Measurements from ENCODE around the gene DAAM2.

Gene DAAM2

DNA sequence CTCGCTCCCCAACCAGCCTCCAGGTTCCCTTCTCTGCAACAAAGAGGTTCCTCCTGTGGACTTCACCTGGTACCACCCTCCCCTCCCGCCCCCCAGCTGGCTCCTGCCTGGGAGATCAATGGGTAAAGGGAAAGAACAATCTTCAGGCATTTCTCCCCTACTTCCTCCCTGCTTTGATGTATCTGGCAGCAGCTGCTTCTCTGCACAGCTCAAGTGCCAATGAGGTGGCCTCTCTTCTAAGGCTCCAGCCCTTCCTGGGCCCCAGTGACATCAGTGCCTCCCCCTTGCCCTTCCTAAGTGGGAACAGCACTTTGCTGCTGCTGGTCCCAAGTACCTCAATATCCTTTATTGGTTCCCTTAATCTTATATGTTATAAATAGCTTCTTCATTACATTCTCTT, 118.6 kb downstream of the DAAM2 start:
- no peak overlapping the region for H3K27ac ChIP-seq (ENCODE audit: low read depth in 2 of 2, low read length in 2 of 2)
- H3K4me3 ChIP-seq (ENCODE audit: low read length in 2 of 2): no peak overlapping the region
- no peak overlapping the region for H3K9ac ChIP-seq (ENCODE audit: low read depth in 1 of 2, low read length in 2 of 2)
- no peaks in the 10 kb centered on the region for H3K27me3 ChIP-seq (ENCODE audit: control insufficient read depth in 2 of 2, insufficient read depth in 2 of 2, low read length in 2 of 2)
- H3K9me3 ChIP-seq (ENCODE audit: control insufficient read depth in 2 of 2, low read length in 2 of 2): no peaks in the 10 kb centered on the region
- H3K4me1 ChIP-seq (ENCODE audit: control insufficient read depth in 2 of 2, insufficient read depth in 2 of 2, low read length in 2 of 2): no peaks in the 10 kb centered on the region
- peaks cover 16 to 21% of the 10 kb centered on the region in 2 donors for H3K36me3 ChIP-seq (ENCODE audit: control insufficient read depth in 2 of 2, insufficient read depth in 2 of 2, low read length in 2 of 2)

DNA sequence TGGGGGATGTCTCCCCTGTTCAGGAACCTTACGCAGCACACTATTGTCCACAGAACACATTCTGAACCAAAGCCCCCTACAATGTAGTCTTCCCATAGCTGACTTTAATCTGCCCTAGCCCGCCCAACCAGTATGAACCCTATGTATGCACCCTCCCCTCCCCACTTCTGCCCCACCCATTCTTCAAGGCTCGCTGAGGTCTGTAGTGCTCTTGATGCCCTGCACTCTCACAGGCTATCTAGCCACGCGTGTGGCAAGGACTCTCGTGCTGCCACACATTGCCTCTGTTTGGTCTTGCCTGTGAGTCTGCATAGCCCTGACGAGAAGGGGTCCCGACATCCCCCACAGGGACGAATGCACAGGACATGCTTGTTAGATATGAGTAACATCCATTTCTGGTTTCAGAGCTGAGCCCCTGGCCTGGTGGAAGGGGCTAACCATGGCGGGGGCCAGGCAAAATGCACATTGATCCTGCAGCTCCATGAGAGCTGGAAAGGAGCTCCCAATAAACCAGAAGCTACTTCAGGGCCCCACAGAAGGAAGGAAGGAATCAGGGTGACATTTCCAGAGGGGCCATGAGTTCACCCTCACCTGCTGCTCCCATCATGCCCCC, 119.4 kb downstream of the DAAM2 start:
- H3K27ac ChIP-seq (ENCODE audit: low read depth in 2 of 2, low read length in 2 of 2): no peak overlapping the region
- peaks cover 13 to 24% of the 10 kb centered on the region in 2 donors for H3K36me3 ChIP-seq (ENCODE audit: control insufficient read depth in 2 of 2, insufficient read depth in 2 of 2, low read length in 2 of 2)
- no peaks in the 10 kb centered on the region for H3K27me3 ChIP-seq (ENCODE audit: control insufficient read depth in 2 of 2, insufficient read depth in 2 of 2, low read length in 2 of 2)
- no peak overlapping the region for H3K4me3 ChIP-seq (ENCODE audit: low read length in 2 of 2)
- no peaks in the 10 kb centered on the region for H3K9me3 ChIP-seq (ENCODE audit: control insufficient read depth in 2 of 2, low read length in 2 of 2)
- no peak overlapping the region for H3K9ac ChIP-seq (ENCODE audit: low read depth in 1 of 2, low read length in 2 of 2)
- no peaks in the 10 kb centered on the region for H3K4me1 ChIP-seq (ENCODE audit: control insufficient read depth in 2 of 2, insufficient read depth in 2 of 2, low read length in 2 of 2)

DNA sequence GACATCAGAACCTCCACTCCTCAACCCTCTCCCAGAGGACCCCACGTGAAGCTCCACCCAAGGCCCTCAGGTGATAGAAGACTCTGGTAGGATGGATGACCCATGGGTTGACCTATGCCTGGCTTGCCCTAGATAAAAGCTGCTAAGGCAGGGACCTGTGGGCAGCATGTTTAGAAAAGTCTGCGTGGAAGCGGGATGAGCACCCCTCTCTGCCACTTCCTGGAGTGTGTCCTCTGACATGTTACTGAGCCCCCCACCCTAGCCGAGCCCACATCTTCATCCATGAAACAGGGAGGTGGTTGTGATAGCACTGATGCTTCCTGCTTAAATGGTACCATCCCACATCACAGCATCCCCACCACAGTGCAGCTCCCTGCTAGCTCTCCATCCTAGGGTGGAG, 120.3 kb downstream of the DAAM2 start:
- Histone ChIP-seq H3K27me3 (ENCODE audit: control insufficient read depth in 2 of 2, insufficient read depth in 2 of 2, low read length in 2 of 2) (no peaks in the 10 kb centered on the region), H3K36me3 (ENCODE audit: control insufficient read depth in 2 of 2, insufficient read depth in 2 of 2, low read length in 2 of 2) (peaks cover 11 to 24% of the 10 kb centered on the region in 2 donors), H3K27ac (ENCODE audit: low read depth in 2 of 2, low read length in 2 of 2) (no peak overlapping the region), H3K9me3 (ENCODE audit: control insufficient read depth in 2 of 2, low read length in 2 of 2) (no peaks in the 10 kb centered on the region), H3K4me3 (ENCODE audit: low read length in 2 of 2) (no peak overlapping the region), H3K9ac (ENCODE audit: low read depth in 1 of 2, low read length in 2 of 2) (no peak overlapping the region), H3K4me1 (ENCODE audit: control insufficient read depth in 2 of 2, insufficient read depth in 2 of 2, low read length in 2 of 2) (no peaks in the 10 kb centered on the region)

DNA sequence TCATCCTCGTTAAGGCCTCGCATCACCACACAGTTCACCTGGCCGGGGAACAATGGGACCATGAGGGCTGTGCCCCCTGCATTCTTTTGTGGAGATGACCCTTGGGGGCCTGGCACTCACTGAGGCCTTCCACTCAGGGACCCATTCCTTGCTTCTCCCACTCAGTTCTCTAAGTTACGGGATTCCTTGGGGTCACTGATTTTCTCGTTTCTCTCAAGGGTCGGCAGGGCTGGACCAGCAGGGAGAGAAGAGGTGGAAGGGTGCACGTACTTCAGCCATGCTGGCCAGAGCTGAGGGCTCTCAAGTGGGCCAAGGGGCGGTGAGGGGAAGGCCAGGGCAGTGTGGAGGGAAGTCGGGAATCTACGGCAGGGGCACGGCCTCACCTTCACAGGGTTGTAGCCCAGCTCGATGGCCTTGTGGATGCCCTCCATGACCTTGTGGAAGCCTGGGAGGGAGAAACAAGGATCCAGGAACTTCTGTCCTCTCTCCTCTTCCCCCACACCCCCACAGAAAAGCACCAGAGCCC, 121.3 kb downstream of the DAAM2 start:
- H3K4me3 ChIP-seq (ENCODE audit: low read length in 2 of 2): no peak overlapping the region
- H3K27ac ChIP-seq (ENCODE audit: low read depth in 2 of 2, low read length in 2 of 2): no peak overlapping the region
- peaks cover 11 to 24% of the 10 kb centered on the region in 2 donors for H3K36me3 ChIP-seq (ENCODE audit: control insufficient read depth in 2 of 2, insufficient read depth in 2 of 2, low read length in 2 of 2)

DNA sequence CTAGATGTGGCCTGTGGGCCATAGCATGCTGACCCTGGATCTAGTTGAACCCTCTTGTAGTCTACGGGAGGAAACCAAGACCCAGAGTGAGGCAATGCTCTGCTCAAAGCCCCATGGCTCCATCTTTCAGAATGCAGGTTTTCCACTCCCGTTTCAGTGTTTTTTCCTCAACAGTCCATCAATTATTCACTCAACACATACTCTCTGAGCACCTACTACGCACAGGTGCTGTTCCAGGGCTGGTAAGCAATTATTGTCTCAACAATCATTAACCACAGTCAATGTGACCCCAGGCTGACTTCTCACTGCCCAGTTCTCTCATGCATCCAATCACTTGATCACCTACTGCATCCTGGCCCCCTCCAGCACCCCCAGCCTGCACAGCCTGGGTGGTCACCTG, 122.1 kb downstream of the DAAM2 start:
- H3K9me3 ChIP-seq (ENCODE audit: control insufficient read depth in 2 of 2, low read length in 2 of 2): no peaks in the 10 kb centered on the region
- H3K9ac ChIP-seq (ENCODE audit: low read depth in 1 of 2, low read length in 2 of 2): no peak overlapping the region
- no peak overlapping the region for H3K27ac ChIP-seq (ENCODE audit: low read depth in 2 of 2, low read length in 2 of 2)
- H3K4me3 ChIP-seq (ENCODE audit: low read length in 2 of 2): no peak overlapping the region
- peaks cover 5 to 7% of the 10 kb centered on the region in 2 donors for H3K4me1 ChIP-seq (ENCODE audit: control insufficient read depth in 2 of 2, insufficient read depth in 2 of 2, low read length in 2 of 2)
- peaks cover 11 to 24% of the 10 kb centered on the region in 2 donors for H3K36me3 ChIP-seq (ENCODE audit: control insufficient read depth in 2 of 2, insufficient read depth in 2 of 2, low read length in 2 of 2)
- no peaks in the 10 kb centered on the region for H3K27me3 ChIP-seq (ENCODE audit: control insufficient read depth in 2 of 2, insufficient read depth in 2 of 2, low read length in 2 of 2)

More for the DNA sequence above, 121.3 kb downstream of the DAAM2 start:
- Histone ChIP-seq H3K9ac (ENCODE audit: low read depth in 1 of 2, low read length in 2 of 2) (no peak overlapping the region), H3K4me1 (ENCODE audit: control insufficient read depth in 2 of 2, insufficient read depth in 2 of 2, low read length in 2 of 2) (peaks cover 0 to 5% of the 10 kb centered on the region in 2 donors), H3K27me3 (ENCODE audit: control insufficient read depth in 2 of 2, insufficient read depth in 2 of 2, low read length in 2 of 2) (no peaks in the 10 kb centered on the region), H3K9me3 (ENCODE audit: control insufficient read depth in 2 of 2, low read length in 2 of 2) (no peaks in the 10 kb centered on the region)

DNA sequence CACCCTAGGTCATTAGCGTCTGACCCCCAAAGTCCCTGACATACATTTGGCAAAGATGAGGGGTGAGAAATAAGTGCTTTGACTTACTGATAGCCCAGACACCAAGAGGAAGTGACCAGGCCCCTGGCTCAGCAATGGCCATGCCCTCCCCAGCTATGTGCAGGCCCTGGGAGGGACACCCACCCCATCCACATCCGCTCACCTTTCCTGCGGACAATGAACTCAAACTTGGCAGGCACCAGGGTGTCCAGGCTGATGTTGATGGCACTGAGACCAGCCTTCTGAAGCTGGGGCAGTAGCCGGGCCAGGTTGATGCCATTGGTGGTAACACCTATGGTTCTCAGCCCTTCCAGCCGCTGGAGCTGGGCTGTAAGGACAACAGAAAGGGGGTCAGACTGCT, 123.7 kb downstream of the DAAM2 start:
- H3K27ac ChIP-seq (ENCODE audit: low read depth in 2 of 2, low read length in 2 of 2): no peak overlapping the region
- H3K36me3 ChIP-seq (ENCODE audit: control insufficient read depth in 2 of 2, insufficient read depth in 2 of 2, low read length in 2 of 2): peaks cover 11 to 19% of the 10 kb centered on the region in 2 donors
- no peaks in the 10 kb centered on the region for H3K9me3 ChIP-seq (ENCODE audit: control insufficient read depth in 2 of 2, low read length in 2 of 2)
- H3K4me1 ChIP-seq (ENCODE audit: control insufficient read depth in 2 of 2, insufficient read depth in 2 of 2, low read length in 2 of 2): peaks cover 12% of the 10 kb centered on the region in 2 donors
- H3K4me3 ChIP-seq (ENCODE audit: low read length in 2 of 2): no peak overlapping the region
- H3K27me3 ChIP-seq (ENCODE audit: control insufficient read depth in 2 of 2, insufficient read depth in 2 of 2, low read length in 2 of 2): no peaks in the 10 kb centered on the region
- no peak overlapping the region for H3K9ac ChIP-seq (ENCODE audit: low read depth in 1 of 2, low read length in 2 of 2)

DNA sequence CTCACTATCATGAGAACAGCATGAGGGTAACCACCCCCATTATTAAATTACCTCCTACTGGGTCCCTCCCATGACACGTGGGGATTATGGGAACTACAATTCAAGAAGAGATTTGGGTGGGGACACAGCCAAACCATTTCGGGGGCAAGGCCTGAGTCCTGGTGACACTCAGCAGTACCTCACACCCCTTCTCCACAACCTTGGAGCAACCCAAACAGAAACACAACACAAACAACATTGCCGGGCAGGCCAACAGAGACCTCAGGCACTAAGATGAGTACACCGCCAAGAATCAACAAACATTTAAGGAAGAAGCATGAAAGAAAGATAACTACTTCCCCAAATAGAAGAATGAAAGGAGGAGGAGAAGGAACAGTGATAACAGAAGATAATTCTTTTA, 125.2 kb downstream of the DAAM2 start:
- H3K9ac ChIP-seq (ENCODE audit: low read depth in 1 of 2, low read length in 2 of 2): no peak overlapping the region
- peaks cover 8 to 15% of the 10 kb centered on the region in 2 donors for H3K36me3 ChIP-seq (ENCODE audit: control insufficient read depth in 2 of 2, insufficient read depth in 2 of 2, low read length in 2 of 2)
- H3K9me3 ChIP-seq (ENCODE audit: control insufficient read depth in 2 of 2, low read length in 2 of 2): no peaks in the 10 kb centered on the region
- peaks cover 12 to 14% of the 10 kb centered on the region in 2 donors for H3K4me1 ChIP-seq (ENCODE audit: control insufficient read depth in 2 of 2, insufficient read depth in 2 of 2, low read length in 2 of 2)
- H3K27me3 ChIP-seq (ENCODE audit: control insufficient read depth in 2 of 2, insufficient read depth in 2 of 2, low read length in 2 of 2): no peaks in the 10 kb centered on the region
- no peak overlapping the region for H3K4me3 ChIP-seq (ENCODE audit: low read length in 2 of 2)
- no peak overlapping the region for H3K27ac ChIP-seq (ENCODE audit: low read depth in 2 of 2, low read length in 2 of 2)

DNA sequence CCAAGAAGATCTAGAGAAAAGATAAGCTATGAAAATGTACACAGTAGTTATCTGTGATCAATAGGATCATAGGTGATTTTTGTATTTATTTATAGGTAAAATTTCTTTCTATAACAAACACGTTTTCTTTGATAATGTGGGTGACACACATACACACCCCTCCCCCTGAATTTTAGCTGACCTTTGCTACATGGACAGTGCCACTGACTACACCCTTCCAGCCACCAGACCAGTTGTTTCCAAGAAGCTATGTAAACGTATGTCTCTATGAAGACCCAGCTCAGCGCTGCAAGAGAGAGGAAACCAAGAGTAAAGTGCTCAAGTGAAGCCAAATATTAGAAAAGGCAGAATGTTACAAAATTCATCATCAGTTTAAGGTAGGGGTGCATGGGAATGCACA, 125.8 kb downstream of the DAAM2 start:
- Histone ChIP-seq H3K27me3 (ENCODE audit: control insufficient read depth in 2 of 2, insufficient read depth in 2 of 2, low read length in 2 of 2) (no peaks in the 10 kb centered on the region), H3K36me3 (ENCODE audit: control insufficient read depth in 2 of 2, insufficient read depth in 2 of 2, low read length in 2 of 2) (peaks cover 5 to 15% of the 10 kb centered on the region in 2 donors), H3K4me3 (ENCODE audit: low read length in 2 of 2) (no peak overlapping the region), H3K4me1 (ENCODE audit: control insufficient read depth in 2 of 2, insufficient read depth in 2 of 2, low read length in 2 of 2) (peaks cover 12 to 16% of the 10 kb centered on the region in 2 donors), H3K9ac (ENCODE audit: low read depth in 1 of 2, low read length in 2 of 2) (no peak overlapping the region), H3K9me3 (ENCODE audit: control insufficient read depth in 2 of 2, low read length in 2 of 2) (no peaks in the 10 kb centered on the region), H3K27ac (ENCODE audit: low read depth in 2 of 2, low read length in 2 of 2) (no peak overlapping the region)

DNA sequence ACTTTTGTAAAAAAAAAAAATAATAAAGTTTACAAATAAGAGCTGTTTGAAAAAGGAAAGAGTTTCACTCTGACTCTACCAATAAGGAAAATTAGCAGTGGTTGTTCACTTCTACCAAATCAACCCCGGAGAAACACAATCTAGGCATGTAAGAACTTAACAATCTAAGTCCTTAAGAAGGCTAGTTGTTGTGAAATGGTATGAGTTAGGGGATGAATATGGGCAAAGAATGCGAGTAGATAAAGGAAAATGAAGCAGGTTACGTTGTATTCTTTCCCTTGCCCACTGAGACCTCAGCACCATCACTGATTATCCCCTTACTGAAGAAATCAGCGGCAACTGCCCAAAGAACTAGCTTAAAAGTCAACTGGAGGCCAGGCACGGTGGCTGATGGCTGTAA, 126.7 kb downstream of the DAAM2 start:
- Histone ChIP-seq H3K9ac (ENCODE audit: low read depth in 1 of 2, low read length in 2 of 2) (no peak overlapping the region), H3K27me3 (ENCODE audit: control insufficient read depth in 2 of 2, insufficient read depth in 2 of 2, low read length in 2 of 2) (no peaks in the 10 kb centered on the region), H3K36me3 (ENCODE audit: control insufficient read depth in 2 of 2, insufficient read depth in 2 of 2, low read length in 2 of 2) (peaks cover 5 to 16% of the 10 kb centered on the region in 2 donors), H3K4me1 (ENCODE audit: control insufficient read depth in 2 of 2, insufficient read depth in 2 of 2, low read length in 2 of 2) (peaks cover 19 to 24% of the 10 kb centered on the region in 2 donors), H3K27ac (ENCODE audit: low read depth in 2 of 2, low read length in 2 of 2) (no peak overlapping the region), H3K9me3 (ENCODE audit: control insufficient read depth in 2 of 2, low read length in 2 of 2) (no peaks in the 10 kb centered on the region), H3K4me3 (ENCODE audit: low read length in 2 of 2) (no peak overlapping the region)

DNA sequence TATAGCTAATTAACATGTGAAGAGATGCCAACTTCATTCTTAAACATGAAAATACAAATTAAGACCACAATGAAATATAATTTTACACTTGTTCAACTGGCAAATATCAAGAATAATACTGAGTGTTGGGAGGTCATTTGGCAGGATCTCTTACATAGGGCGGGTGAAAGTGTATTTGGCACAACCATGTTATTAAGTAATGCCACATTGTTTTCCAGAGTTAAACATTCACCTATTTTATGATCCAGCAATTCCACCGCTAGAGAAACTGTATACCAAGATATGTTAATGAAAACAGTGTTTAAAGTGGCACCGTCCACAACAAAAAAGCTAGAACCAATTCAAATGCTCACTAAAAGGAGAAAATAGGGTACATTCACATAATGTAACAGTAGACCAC, 128.0 kb downstream of the DAAM2 start:
- Histone ChIP-seq H3K4me3 (ENCODE audit: low read length in 2 of 2) (no peak overlapping the region), H3K4me1 (ENCODE audit: control insufficient read depth in 2 of 2, insufficient read depth in 2 of 2, low read length in 2 of 2) (peaks cover 21 to 25% of the 10 kb centered on the region in 2 donors), H3K9ac (ENCODE audit: low read depth in 1 of 2, low read length in 2 of 2) (no peak overlapping the region), H3K36me3 (ENCODE audit: control insufficient read depth in 2 of 2, insufficient read depth in 2 of 2, low read length in 2 of 2) (peaks cover 6 to 18% of the 10 kb centered on the region in 2 donors), H3K9me3 (ENCODE audit: control insufficient read depth in 2 of 2, low read length in 2 of 2) (no peaks in the 10 kb centered on the region), H3K27me3 (ENCODE audit: control insufficient read depth in 2 of 2, insufficient read depth in 2 of 2, low read length in 2 of 2) (no peaks in the 10 kb centered on the region), H3K27ac (ENCODE audit: low read depth in 2 of 2, low read length in 2 of 2) (peak overlapping the region in 1 of 2 donors; percentile 23)
